GM21717 (cell line): ENCODE results near the gene RPL19.

Source experiments
- ATAC-seq: cut with Tn5 transposase; IDR thresholded peaks from one replicate; pipeline ENCODE4 v1.9.1; 2021; ENCODE audit warnings: mild to moderate bottlenecking, moderate library complexity; ENCODE audit not compliant: unreplicated experiment

RPL19 gene

DNA sequence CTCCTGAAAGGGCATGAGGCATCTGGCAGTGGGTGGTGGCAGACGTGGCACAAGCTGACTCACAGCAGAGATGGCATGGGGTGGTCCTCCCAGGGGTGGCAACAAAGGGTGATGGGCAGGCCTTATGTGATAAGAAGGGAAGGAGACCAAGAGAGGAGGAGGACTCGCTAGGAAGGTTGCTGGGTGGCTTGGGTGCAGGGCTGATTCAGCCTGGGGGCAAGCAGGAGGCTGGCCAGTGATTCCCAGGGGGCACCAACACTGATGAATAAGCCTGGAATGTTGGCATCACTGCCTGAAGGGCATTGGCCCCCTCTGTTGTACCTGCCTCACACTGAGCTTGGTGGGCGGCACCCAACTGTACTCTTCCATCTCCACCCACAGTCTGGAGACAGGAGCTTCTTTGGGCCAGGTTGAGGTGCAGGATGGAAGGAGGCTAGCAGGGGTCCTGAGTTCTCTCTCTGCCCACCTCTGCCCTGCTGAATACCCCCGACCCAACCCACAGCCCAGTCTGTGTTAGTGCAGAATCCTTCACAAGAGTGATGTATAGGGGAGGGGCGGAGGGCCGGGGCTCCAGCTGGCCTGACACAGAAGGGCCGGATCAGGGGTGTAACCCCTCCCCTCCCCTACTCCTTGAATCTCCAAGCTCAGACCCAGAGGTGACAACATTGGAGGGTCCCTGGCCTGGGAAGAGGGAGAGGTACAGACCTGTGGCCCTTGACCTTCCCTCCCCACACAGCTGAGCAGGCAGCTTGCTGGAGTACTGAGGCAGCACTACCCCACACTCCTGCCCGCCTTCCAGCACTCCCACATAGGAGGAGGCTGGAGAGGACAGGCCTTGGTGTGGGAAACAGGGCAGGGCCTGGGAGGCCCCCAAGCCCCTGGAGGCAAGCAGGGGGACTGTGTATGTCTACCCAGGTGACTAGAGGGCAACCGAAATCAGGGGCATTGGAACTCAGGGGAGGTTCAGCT lies 23.1 kb downstream of the RPL19 start:
- ATAC-seq, result no peak

DNA sequence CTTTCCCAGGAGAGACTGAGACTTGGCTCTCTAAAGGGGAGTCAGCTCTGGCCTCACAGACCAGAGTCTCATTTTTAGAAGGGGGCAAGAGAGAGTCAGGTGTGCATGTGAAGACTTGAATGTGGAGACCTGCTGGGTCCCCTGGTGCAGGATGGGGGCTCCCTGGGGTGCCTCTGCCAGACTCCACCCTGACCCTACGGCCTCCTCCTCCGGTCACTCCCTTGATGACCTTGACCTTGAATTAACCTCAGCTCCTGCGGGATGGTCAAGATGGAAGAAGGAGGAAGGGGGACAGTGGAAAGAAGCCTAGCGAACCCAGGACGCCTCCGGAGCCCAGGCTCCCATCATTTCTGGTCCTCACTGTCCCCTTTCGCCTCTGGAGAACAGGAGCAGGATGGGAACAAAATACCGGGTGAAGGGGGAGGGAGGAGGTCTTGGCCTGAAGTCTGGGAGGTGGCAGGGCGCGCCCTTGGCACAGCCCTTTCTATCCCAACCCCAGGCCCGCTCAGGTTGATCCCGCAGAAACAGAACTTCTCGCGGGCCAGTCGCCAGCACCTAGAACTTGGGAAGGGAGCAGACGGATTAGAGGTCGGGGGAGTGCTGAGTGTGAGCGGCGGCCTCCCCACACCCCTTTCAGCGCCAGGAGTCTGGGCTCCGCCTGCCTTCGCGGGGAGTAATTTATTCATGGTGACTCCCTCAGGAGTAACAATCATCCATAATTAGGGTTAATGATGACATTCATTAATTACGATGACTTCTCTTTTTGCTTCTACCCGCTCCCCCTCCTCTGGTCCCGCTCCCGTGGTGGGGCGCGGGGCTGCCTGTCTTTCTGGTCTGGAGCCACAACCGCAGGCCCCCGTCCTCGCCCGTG lies 24.1 kb downstream of the RPL19 start:
- ATAC-seq, result no peak

DNA sequence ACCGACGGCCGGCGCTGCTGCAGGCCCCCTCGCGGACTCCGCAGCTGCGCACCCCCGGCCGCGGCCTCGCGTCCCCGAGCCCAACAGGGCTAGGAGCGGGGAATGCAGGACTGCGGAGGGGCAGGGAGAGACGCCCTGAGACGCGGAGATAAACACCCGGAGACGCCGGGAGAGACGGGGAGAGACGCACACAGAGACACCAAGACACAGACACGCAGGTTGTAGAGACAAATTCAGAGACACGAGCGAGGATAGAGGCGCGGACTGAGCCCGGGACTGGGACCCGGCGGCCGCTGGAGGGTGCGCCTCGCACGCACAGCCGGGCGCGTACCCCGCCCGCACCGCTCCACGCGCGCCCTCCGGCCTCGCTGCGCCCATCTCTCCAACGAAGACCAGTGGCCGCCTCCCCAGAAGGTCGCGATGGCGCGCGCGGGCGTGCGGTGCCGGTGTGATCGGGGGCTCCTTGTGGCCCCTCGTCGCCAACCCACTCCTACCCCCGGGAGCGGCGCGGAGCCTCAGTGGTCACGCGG lies 24.8 kb downstream of the RPL19 start:
- no peak for ATAC-seq

DNA sequence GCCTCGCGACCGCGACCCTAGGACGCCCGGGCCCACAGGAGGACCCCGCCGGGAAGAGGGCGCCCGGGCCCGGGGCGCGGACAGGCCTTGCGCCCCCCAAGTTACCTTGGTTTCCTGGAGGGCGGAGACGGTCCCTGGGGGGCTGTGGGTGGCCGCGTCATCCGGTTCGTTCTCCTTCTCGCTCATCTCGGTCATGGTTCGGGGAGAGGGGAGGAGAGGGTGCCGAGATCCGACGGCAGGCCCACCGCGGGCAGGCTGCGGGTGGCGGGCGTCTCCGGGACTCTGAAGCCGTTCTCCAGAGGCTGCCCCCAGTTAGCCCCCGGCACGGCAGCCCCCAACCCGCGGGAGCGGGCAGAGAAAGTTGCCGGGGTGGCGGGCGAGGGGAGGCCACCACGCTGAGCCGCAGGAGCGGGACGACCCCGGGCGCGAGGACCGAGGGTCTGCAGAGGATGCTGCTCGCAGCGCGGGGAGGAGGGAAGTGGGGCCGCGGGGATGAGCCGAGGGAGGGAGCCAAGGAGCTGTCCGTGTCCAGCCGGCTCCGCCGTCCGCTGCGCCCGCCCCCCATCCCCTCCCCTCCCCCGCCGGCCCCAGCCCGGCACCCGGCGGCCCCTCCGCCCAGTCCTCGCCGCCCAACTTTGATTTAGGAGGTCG lies 25.4 kb downstream of the RPL19 start, which contains the start of gene STAC2:
Gene STAC2 (minus strand): TSS at position 638 of the 651 bp plus-strand sequence. CDS start 443 bp downstream, at position 195.
- ATAC-seq, result no peak

DNA sequence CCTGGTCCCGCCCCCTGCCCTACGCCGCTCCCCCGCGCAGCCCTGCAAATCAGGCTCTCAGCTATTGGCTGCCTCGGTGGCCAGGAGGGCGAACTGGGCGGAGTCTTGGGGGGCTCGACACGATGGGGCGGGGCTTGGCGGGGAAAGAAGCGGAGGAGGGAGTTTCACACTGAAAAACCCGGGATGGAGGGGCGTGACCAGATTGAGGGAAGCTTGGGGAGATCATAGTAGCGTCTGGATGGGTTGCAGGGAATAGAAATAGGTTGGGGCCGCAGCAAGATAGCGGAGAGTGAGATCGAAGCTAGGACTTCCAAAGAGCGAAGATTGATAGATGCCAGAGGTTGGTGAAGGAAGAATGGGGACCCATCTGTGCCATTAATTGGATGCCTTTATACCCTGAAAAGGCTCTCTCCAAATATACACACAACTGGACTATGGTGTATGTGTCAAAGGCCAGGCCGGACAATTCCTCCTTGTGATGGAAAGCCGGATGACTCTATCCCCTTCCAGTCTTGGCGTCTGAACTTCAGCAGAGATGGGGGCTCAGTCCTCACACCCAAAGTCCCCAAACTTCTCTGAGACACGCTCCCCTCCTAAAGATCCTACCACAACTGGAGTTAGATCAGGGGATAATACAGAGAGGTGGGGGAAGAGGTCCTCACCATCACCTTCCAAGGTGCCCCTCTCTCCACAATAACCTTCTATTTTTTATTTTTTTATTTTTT lies 26.0 kb downstream of the RPL19 start:
- no peak for ATAC-seq

DNA sequence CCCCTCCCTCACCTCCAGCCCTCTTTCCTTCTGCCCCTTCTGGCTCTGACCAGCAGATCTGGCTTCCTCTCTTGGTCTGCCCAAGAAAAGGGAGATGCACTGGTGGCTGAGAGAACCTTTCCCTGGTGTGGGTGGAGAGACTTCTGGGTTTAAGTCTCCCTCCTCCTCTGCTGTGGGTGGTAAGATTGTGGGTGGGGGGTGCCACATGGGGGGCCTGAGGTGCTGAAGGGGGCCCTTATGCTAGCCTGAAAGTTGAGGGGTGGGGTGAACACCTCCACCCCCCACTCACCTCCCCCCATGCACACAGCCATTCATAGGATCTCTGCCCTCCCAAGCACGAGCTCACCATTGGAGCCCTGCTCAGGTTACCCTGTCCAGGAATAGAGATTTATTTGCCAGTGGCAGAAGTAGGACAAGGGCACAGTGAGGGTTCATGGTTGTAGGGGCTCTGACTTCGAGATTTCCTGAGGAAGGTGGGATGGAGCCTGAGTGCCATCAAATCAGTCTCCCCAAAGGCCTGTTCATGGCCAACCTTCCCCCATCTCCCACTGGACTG lies 27.4 kb downstream of the RPL19 start:
- no peak for ATAC-seq

DNA sequence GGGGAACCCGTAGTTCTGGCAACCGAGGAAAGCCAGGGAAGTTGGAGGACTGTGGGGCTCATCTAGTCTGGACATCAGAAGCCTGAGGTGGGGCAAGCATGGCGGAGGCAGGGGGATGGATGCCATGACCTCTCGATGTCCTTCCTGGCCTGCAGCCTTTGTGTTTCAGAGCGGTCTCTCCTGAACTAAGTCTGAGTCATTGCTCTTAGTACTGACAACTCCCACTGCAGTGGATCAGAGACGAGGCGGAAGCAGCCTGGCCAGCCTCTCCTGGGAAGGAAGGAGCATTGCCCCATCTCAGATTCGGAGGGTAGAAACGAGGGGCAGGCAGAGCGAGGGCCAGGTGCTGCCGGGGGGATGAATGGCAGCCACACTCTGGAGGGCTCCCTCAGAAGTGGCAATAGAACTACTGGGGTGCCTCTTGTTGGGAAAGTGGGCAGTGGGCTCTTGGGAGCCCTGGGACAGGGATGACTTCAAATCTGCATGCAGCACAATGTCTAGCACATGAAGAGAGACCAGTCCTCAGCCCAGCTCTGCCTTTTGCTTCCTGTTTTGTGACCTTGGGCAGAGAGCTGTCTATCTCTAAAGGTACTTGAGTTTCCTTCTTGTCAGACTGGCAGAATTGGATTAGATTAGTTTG lies 29.3 kb downstream of the RPL19 start:
- no peak for ATAC-seq

DNA sequence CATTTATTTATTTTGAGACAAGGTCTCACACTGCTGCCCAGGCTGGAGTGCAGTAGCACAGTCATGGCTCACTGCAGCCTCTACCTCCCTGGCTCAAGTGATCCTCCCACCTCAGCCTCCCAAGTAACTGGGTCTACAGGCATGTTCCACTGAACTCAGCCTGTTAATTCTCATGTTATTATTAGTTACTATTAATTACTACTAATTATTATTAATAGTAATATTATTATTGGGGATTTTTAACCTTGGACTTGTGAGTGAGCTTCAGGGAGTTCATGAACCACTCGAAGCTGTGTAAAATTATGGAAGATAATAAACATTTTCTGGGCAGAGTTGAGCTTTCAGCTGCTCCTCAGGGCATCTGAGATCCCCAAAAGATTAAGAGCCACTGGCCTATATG lies 30.3 kb downstream of the RPL19 start:
- no peak for ATAC-seq

DNA sequence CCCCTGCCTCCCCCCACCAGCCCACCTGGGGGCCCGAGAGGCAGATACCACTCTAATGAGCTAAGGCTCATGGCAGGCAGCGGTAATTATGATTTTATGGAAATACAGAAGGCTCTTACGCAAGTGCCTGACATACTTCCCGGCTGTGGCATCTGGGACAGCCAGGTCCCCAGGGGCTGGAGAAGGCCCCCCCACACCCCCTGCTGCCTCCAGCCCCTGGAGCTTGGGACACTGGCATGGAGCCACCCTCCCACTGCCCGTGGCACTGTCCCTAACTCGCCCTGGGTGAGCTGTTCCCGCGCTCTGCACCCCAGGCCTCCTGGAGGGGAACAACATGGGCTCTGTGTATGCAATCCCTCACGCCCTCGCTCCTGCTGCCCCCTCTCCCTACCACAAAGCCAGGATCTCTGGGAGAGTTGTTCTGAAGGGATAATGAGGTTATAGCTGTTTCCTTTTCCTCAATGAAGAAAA lies 31.0 kb downstream of the RPL19 start:
- ATAC-seq, result no peak

DNA sequence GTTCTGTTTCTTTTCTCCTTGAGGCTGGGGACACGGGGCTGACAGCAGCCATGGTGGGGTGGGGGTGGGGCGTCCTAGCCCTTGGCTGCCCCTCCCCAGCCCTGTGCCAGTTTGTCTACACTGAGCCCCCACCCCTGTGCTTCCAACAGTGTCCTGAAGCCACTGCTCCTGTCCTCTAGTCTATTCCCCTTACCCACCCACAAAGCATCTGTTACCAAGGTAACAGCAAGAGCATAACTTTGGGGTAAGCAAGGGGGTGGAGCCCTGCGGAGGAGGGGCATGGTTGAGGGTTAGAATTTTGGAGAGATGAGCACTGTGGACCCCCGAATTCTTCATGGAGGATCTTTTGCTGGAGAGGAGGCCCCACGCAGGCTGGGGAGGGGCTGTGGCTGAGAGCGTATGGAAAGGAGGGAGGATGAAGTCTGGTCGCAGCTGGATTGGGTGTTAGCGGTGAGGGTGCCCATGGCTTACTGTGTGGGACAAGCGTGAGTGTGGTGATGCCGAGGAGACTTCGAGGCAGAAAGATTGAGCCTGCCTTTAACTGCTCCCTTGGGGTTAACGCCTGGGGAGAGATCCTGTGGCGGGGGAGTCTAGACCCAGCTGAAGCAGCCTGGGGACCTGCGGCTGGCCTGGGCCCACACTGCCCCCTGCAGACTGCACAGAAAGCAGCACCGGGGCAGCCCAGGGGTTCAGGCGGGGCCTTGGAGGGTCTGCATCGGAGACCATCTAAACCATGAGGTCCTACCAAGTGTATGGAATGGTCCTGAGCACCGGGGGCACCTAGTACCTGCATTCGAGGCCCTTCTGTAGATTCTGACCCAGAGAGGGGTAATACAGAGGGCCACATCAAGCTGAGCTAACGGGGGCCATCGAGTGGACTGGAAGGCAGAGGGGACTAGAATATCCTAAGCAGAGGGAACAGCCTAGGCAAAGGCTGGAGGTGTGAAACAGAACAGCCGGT lies 31.8 kb downstream of the RPL19 start:
- no peak for ATAC-seq

DNA sequence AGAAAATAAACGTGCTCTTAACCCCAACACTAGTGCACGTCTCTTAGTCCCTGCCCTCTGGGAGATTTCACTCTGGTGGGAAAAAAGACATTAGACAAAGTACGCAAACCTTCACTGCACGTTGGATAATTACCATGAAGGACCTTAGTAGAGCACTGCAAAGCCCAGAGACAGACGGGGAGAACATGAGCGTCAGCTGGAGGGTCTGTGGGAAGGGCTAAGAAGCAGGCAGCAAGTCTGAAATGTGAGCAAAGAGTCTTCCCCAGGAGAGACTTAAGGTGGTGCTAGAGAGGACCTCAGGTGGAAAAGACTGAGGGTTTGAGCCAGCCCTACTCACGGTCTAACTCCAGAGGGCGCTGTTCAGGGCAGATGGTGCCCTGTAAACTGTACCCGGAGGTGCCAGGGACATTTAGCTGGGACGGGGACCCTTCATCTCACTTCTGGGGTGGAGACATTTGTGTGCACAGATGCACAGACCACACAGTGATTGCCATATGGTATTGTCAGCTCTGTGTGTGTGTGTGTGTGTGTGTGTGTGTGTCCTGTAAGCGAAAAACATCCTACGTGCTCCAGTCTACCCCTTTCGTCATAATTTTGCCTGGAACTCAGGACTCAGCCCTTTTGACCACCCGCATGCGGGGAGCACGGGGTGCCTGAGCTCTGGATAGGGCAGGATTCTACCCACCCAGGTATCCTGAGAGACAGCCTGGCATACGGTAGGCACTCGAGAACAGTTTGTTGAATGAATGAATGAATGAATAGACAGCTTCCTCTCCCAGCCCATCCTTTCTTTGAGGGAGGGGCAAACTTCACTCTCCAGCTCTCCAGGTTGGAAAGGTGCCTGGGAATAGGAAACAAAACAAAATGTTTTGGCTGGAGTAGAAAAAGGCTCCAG lies 35.7 kb downstream of the RPL19 start:
- no peak for ATAC-seq

DNA sequence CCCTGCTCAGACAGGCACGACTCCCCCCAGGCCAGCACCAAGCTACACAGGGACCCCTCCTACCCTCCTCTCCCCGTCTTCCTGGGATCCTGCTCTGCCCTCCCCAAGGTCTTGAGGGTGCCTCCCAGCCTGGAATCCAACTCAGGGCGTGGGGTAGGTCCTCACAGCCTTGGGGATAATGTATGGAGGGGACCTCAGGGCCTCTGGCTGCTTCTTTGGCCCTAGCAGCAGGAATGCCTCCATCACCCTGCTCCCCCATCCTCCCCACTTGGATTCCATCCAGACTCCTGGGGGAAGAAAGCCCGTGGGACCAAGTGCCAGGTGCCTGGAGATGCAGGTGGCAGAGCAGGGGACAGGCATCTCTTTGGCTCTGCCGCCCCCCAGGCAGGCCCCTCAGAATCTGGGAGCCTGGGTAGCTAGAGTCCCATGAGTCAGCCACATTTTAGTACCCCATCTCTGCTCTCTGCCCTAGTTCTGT lies 36.4 kb downstream of the RPL19 start:
- ATAC-seq, result no peak

DNA sequence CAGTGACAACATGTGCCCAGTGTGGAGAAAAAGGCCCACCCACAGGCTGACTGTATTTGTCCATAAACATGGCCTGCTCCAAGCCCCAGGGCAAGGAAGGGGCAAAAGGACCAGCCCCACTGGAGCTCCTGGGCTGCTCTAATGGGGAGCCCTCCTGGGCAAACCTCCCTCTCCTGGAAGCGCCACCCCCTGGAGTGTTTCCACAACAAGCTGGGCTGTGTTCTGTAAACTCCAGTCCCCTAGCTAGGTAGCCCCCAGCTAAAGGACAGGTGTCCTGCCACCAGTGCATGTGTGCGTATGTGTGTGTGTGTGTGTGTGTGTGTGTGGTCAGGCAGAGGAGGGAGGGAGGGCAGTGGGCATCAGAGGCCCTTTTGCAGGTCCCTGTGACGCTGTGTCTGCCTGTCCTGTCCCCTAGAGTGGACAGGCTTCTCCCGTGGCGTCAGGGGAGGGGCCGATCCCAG lies 36.9 kb downstream of the RPL19 start:
- no peak for ATAC-seq

DNA sequence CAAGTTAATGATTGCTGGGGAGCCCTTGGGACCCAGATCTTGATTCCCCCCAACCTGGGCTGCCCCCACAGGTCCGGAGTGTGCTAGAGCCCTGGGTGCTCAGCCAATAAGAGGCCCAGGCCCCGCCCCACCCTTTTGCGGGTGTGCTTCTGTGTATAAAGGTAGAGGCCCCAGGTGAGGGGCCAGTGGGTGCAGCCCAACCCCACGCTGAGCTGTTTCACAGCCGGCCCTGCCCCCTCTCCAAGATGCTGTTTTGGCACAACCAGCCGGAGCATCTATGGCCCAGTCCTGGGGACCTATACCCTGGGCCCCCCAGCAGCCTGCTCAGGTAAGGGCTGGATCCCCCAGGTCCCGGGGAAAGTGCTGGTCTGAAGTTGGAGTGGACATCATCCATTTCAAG lies 37.5 kb downstream of the RPL19 start:
- no peak for ATAC-seq

DNA sequence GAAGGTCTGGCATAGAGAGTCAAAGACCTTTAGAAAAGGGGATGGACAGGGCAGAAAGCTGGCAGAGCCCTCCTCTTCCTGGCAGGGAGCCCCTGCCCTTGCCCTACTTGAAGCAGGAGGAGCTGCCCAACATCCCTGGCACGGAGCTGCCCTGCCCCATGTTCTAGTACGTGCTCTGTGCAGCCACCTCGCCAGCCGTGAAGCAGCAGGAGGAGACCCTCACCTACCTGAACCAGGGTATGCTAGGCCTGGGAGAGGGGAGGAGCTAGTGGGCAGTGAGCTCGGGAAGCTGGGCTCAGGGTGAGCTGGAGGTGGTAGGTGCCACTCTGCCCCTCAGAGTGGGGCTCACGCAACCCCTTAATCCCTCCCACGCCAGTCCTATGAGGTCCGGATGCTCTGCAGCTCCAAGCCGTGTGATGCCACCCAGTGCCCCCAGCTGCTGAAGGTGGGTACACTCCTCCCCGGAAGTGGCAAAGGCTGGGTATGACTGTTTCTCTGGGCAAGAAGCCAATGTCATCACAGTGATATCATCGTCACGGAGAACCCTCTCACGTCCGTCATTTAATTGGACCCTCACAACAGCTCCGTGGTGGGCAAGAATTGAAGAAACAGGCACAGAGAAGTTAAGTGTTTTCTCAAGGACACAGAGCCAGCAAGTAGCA lies 38.4 kb downstream of the RPL19 start:
- ATAC-seq, result no peak

DNA sequence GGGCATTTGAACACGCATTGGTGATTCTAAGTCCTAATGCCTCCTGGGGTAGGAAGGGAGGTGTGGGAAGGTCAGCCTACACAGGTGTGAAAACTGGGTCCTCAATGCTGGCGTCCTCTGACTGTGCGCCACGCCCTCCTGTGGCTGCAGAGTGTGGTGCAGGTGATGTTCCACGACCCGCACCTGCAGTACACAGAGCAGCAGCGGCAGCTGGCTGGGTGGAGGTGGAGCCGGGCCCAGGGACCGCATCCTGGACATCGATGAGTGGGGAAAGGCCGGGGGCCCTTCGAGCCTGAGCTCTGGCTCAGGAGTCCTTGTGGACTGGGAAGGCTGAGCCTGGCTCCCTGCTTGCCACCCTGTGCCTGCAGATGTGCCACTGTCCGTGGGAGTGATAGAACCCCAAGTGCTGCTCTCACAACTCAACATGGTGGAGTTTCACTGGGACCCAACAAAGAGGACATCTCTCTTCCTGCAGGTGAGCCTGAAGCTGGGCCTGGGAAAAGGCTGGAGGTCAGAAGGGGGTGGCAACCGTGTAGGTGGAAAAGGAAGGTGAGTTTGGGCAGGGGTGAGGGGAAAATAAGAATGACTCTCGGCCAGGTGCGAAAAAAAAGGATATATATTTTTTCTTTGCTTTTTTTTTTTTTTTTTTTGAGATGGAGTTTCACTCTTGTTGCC lies 39.7 kb downstream of the RPL19 start:
- no peak for ATAC-seq
